Immature natural killer cell (primary cell): ENCODE data around the gene GAK. TPM values are rescaled to one million over a fixed set of nuclear protein-coding genes. Genes with fewer than 3 reads are reported as not detected.

Experiments
- DNase-seq, 3 donors: peaks; one replicate each; pipeline ENCODE4 v3.0.0; 2022; ENCODE audit warnings: mixed read lengths in 1 of 3
- H3K27ac Mint-ChIP-seq, 6 donors: one replicate each; pipeline ENCODE4 v1.8.0; 2020; ENCODE audit warnings: mixed read lengths in 6 of 6, mild to moderate bottlenecking in 5 of 6, inconsistent platforms in 4 of 6, moderate library complexity in 3 of 6
- H3K27me3 Mint-ChIP-seq, 3 donors: one replicate each; pipeline ENCODE4 v1.8.0; 2020 to 2021; ENCODE audit warnings: low read depth in 3 of 3, mild to moderate bottlenecking in 3 of 3, mixed read lengths in 3 of 3, moderate library complexity in 3 of 3, inconsistent platforms in 1 of 3
- H3K36me3 Mint-ChIP-seq, 3 donors: one replicate each; pipeline ENCODE4 v1.8.0; 2020; ENCODE audit warnings: mixed read lengths in 3 of 3, inconsistent platforms in 2 of 3, mild to moderate bottlenecking in 2 of 3
- H3K4me1 Mint-ChIP-seq, 2 donors: one replicate each; pipeline ENCODE4 v1.8.0; 2020; ENCODE audit warnings: inconsistent platforms in 2 of 2, mild to moderate bottlenecking in 2 of 2, mixed read lengths in 2 of 2, moderate library complexity in 1 of 2
- H3K4me3 Mint-ChIP-seq, 5 donors: one replicate each; pipeline ENCODE4 v1.8.0; 2020; ENCODE audit warnings: mild to moderate bottlenecking in 5 of 5, mixed read lengths in 5 of 5, inconsistent platforms in 3 of 5, moderate library complexity in 3 of 5
- H3K9me3 Mint-ChIP-seq, 6 donors: one replicate each; pipeline ENCODE4 v1.8.0; 2020; ENCODE audit warnings: mild to moderate bottlenecking in 6 of 6, mixed read lengths in 6 of 6, inconsistent platforms in 4 of 6, moderate library complexity in 3 of 6
- polyA plus RNA-seq, 3 donors: library from polyadenylated mRNA; unstranded; fragments of 300-500 nt; fragmentation: Illumina TruSeq; gene quantifications; one replicate each; pipeline ENCODE4 v1.2.3, GENCODE V29; 2021

Gene GAK
- polyA plus RNA-seq, 3 donors from 2014 or later = 49.4 to 119 (median 52.2) TPM

GRCh38 chr4:952881-953573, 20.9 kb upstream of the GAK start:
- Mint-ChIP-seq H3K4me3 (no peak overlapping the region), H3K4me1 (no peaks in the 10 kb centered on the region), H3K9me3 (no peaks in the 10 kb centered on the region), H3K27ac (no peak overlapping the region), H3K27me3 (peaks cover 2 to 7% (median 3%) of the 10 kb centered on the region in 3 donors), H3K36me3 (peaks cover 0 to 10% (median 3%) of the 10 kb centered on the region in 3 donors)
- no peak for DNase-seq

GRCh38 chr4:951594-952468, 19.7 kb upstream of the GAK start:
- H3K9me3 Mint-ChIP-seq = no peaks in the 10 kb centered on the region
- no peak for DNase-seq
- H3K36me3 Mint-ChIP-seq = peaks cover 0 to 10% (median 3%) of the 10 kb centered on the region in 3 donors
- peaks cover 2 to 4% (median 3%) of the 10 kb centered on the region in 3 donors for H3K27me3 Mint-ChIP-seq
- no peaks in the 10 kb centered on the region for H3K4me1 Mint-ChIP-seq
- H3K27ac Mint-ChIP-seq = no peak overlapping the region
- no peak overlapping the region for H3K4me3 Mint-ChIP-seq

- Mint-ChIP-seq H3K36me3 (peaks cover 0 to 7% (median 3%) of the 10 kb centered on the region in 3 donors), H3K27me3 (peaks cover 2 to 4% (median 3%) of the 10 kb centered on the region in 3 donors), H3K9me3 (no peaks in the 10 kb centered on the region), H3K27ac (no peak overlapping the region), H3K4me3 (no peak overlapping the region), H3K4me1 (no peaks in the 10 kb centered on the region)
- no peak for DNase-seq
These were observed 19.1 kb upstream of the GAK start for GRCh38 chr4:951186-951585.

GRCh38 chr4:950136-951020, 18.3 kb upstream of the GAK start:
- no peak for DNase-seq
- Mint-ChIP-seq H3K4me1 (peaks cover 0 to 3% of the 10 kb centered on the region in 2 donors), H3K36me3 (peaks cover 0 to 8% (median 3%) of the 10 kb centered on the region in 3 donors), H3K4me3 (no peak overlapping the region), H3K27me3 (peaks cover 3 to 5% (median 4%) of the 10 kb centered on the region in 3 donors), H3K9me3 (no peaks in the 10 kb centered on the region), H3K27ac (peak overlapping the region in 1 of 6 donors; percentile 48)

GRCh38 chr4:949656-950055, 17.5 kb upstream of the GAK start:
- peaks cover 0 to 5% of the 10 kb centered on the region in 2 donors for H3K4me1 Mint-ChIP-seq
- H3K27me3 Mint-ChIP-seq = peaks cover 3 to 5% (median 4%) of the 10 kb centered on the region in 3 donors
- H3K27ac Mint-ChIP-seq = peak overlapping the region in 1 of 6 donors; percentile 48
- no peak overlapping the region for H3K4me3 Mint-ChIP-seq
- no peak for DNase-seq
- peaks cover 0 to 9% (median under 1%) of the 10 kb centered on the region in 3 donors for H3K36me3 Mint-ChIP-seq
- no peaks in the 10 kb centered on the region for H3K9me3 Mint-ChIP-seq

GRCh38 chr4:948936-949300, 16.8 kb upstream of the GAK start:
- H3K27ac Mint-ChIP-seq = peak overlapping the region in 1 of 6 donors; percentile 24

GRCh38 chr4:948101-948935, 16.2 kb upstream of the GAK start:
- Mint-ChIP-seq H3K9me3 (no peaks in the 10 kb centered on the region), H3K27me3 (peaks cover 3 to 5% (median 4%) of the 10 kb centered on the region in 3 donors), H3K36me3 (peaks cover 0 to 5% (median 0%) of the 10 kb centered on the region in 3 donors), H3K27ac (no peak overlapping the region), H3K4me1 (peaks cover 0 to 5% of the 10 kb centered on the region in 2 donors), H3K4me3 (no peak overlapping the region)
- DNase-seq = no peak

More at GRCh38 chr4:948936-949300, 16.8 kb upstream of the GAK start:
- H3K4me1 Mint-ChIP-seq = peaks cover 0 to 5% of the 10 kb centered on the region in 2 donors
- no peak for DNase-seq
- H3K9me3 Mint-ChIP-seq = no peaks in the 10 kb centered on the region
- peaks cover 0 to 5% (median 0%) of the 10 kb centered on the region in 3 donors for H3K36me3 Mint-ChIP-seq
- no peak overlapping the region for H3K4me3 Mint-ChIP-seq
- H3K27me3 Mint-ChIP-seq = peaks cover 3 to 5% (median 4%) of the 10 kb centered on the region in 3 donors

- Mint-ChIP-seq H3K4me1 (peaks cover 0 to 5% of the 10 kb centered on the region in 2 donors), H3K36me3 (peaks cover 0 to 5% (median 2%) of the 10 kb centered on the region in 3 donors), H3K9me3 (no peaks in the 10 kb centered on the region), H3K27me3 (peaks cover 3 to 5% (median 3%) of the 10 kb centered on the region in 3 donors), H3K27ac (no peak overlapping the region), H3K4me3 (no peak overlapping the region)
- no peak for DNase-seq
These were observed 15.4 kb upstream of the GAK start for GRCh38 chr4:947491-947971.

- H3K4me1 Mint-ChIP-seq = peaks cover 0 to 5% of the 10 kb centered on the region in 2 donors
- H3K36me3 Mint-ChIP-seq = peaks cover 0 to 5% (median 2%) of the 10 kb centered on the region in 3 donors
- no peak for DNase-seq
- no peak overlapping the region for H3K27ac Mint-ChIP-seq
- peaks cover 0 to 5% (median 3%) of the 10 kb centered on the region in 3 donors for H3K27me3 Mint-ChIP-seq
- no peak overlapping the region for H3K4me3 Mint-ChIP-seq
- no peaks in the 10 kb centered on the region for H3K9me3 Mint-ChIP-seq
These were observed 14.7 kb upstream of the GAK start for GRCh38 chr4:946517-947471.

GRCh38 chr4:946103-946450, 14.0 kb upstream of the GAK start:
- H3K36me3 Mint-ChIP-seq = peaks cover 0 to 5% (median 2%) of the 10 kb centered on the region in 3 donors
- peaks cover 0 to 5% of the 10 kb centered on the region in 2 donors for H3K4me1 Mint-ChIP-seq
- H3K27me3 Mint-ChIP-seq = peaks cover 0 to 5% (median 3%) of the 10 kb centered on the region in 3 donors
- H3K4me3 Mint-ChIP-seq = no peak overlapping the region
- no peak overlapping the region for H3K27ac Mint-ChIP-seq
- H3K9me3 Mint-ChIP-seq = no peaks in the 10 kb centered on the region
- no peak for DNase-seq

- H3K9me3 Mint-ChIP-seq = no peaks in the 10 kb centered on the region
- peaks cover 0 to 5% (median 2%) of the 10 kb centered on the region in 3 donors for H3K36me3 Mint-ChIP-seq
- H3K4me1 Mint-ChIP-seq = peaks cover 0 to 5% of the 10 kb centered on the region in 2 donors
- H3K27me3 Mint-ChIP-seq = peaks cover 0 to 5% (median 2%) of the 10 kb centered on the region in 3 donors
- DNase-seq = no peak
- H3K4me3 Mint-ChIP-seq = no peak overlapping the region
- H3K27ac Mint-ChIP-seq = no peak overlapping the region
These were observed 13.4 kb upstream of the GAK start for GRCh38 chr4:945274-946102.
